ENCODE data around the gene RNASE4. TPM values are rescaled to one million over a fixed set of nuclear protein-coding genes. Genes with fewer than 3 reads are reported as not detected.
A peak's percentile ranks its signal among the peaks of the same experiment; 100 is the strongest.

RNASE4 gene
- total and polyA plus RNA-seq, 2 experiments from 2014 or later: 0.29 to 2.0 TPM

- H3K9me2 ChIP-seq (ENCODE audit: insufficient read depth): no peaks in the 10 kb centered on the region
- H3K36me3 ChIP-seq (ENCODE audit: insufficient read depth): no peaks in the 10 kb centered on the region
- Mint-ChIP-seq H3K9me3 (peaks cover 6% of the 10 kb centered on the region; the same call in 2 of the 3 replicates), H3K4me1 (peaks cover 26% of the 10 kb centered on the region), H3K27ac (no peak overlapping the region), H3K4me3 (no peak overlapping the region), H3K27me3 (ENCODE audit: insufficient read depth, low read depth, poor library complexity) (peaks cover 52% of the 10 kb centered on the region), H3K36me3 (ENCODE audit: low read depth) (no peaks in the 10 kb centered on the region; the same call in 2 of the 3 replicates)
- H3K4me1 ChIP-seq (ENCODE audit: insufficient read depth): peaks cover 15% of the 10 kb centered on the region; the same call in 1 of the 2 replicates
- H4K20me1 ChIP-seq (replicated peaks; ENCODE audit: insufficient read depth): no peaks in the 10 kb centered on the region
- no peak for DNase-seq (ENCODE audit: low spot score)
- H3F3A ChIP-seq (replicated peaks; ENCODE audit: low read depth): no peaks in the 10 kb centered on the region; the same call in 1 of the 2 replicates
- no peak overlapping the region for H3K27ac ChIP-seq (ENCODE audit: low read depth)
- peaks cover 39% of the 10 kb centered on the region for H3K27me3 ChIP-seq (ENCODE audit: insufficient read depth)
- no peak overlapping the region for H3K4me2 ChIP-seq
- no peak for ATAC-seq
- TF ChIP-seq POLR2AphosphoS5 (IDR thresholded peaks at IDR 0.05; ENCODE audit: low read depth): no peak
- no peak for TF ChIP-seq CTCF (conservative IDR thresholded peaks at IDR 0.05; ENCODE audit: low read depth in 2 of 2)
- TF ChIP-seq ZNF331 (CRISPR knock-in tag; IDR thresholded peaks at IDR 0.05; ENCODE audit: low read depth): no peak
- TF ChIP-seq CREB1 (CRISPR knock-in tag; IDR thresholded peaks at IDR 0.05; ENCODE audit: low read depth): no peak
- no peak for TF ChIP-seq JUNB (IDR thresholded peaks at IDR 0.05; ENCODE audit: unreplicated experiment)
- TF ChIP-seq EZH2 (IDR thresholded peaks at IDR 0.05; ENCODE audit: low read depth, unreplicated experiment): no peak
- no peak for TF ChIP-seq EZH2phosphoT487 (IDR thresholded peaks at IDR 0.05; ENCODE audit: unreplicated experiment)
- no peak for TF ChIP-seq NANOG (IDR thresholded peaks at IDR 0.05; ENCODE audit: borderline replicate concordance)
- TF ChIP-seq STAT1 (IDR thresholded peaks at IDR 0.05; ENCODE audit: unreplicated experiment): no peak
- TF ChIP-seq ETS1 (IDR thresholded peaks at IDR 0.05): no peak
- no peak for TF ChIP-seq ZNF114 (CRISPR knock-in tag; IDR thresholded peaks at IDR 0.05)
- no peak overlapping the region for H3K4me3 ChIP-seq
- H3K79me2 ChIP-seq (replicated peaks; ENCODE audit: insufficient read depth): no peaks in the 10 kb centered on the region
- H2AFZ ChIP-seq: no peak overlapping the region
Observed at GRCh38 chr14:20656274-20656673, 28.1 kb upstream of the RNASE4 start.

GRCh38 chr14:20657216-20658211 is 26.8 kb upstream of the RNASE4 start:
- Histone ChIP-seq H3K27ac (ENCODE audit: low read depth) (no peak overlapping the region), H3K79me2 (replicated peaks; ENCODE audit: insufficient read depth) (no peaks in the 10 kb centered on the region), H2AFZ (no peak overlapping the region), H3K4me2 (peak overlapping the region; percentile 71), H3F3A (replicated peaks; ENCODE audit: low read depth) (no peaks in the 10 kb centered on the region; the same call in 1 of the 2 replicates), H4K20me1 (replicated peaks; ENCODE audit: insufficient read depth) (no peaks in the 10 kb centered on the region), H3K36me3 (ENCODE audit: insufficient read depth) (no peaks in the 10 kb centered on the region), H3K27me3 (ENCODE audit: insufficient read depth) (peaks cover 39% of the 10 kb centered on the region), H3K9me2 (ENCODE audit: insufficient read depth) (no peaks in the 10 kb centered on the region), H3K4me1 (ENCODE audit: insufficient read depth) (peaks cover 15% of the 10 kb centered on the region; the same call in 1 of the 2 replicates), H3K4me3 (peak overlapping the region; percentile 46)
- Mint-ChIP-seq H3K27me3 (ENCODE audit: insufficient read depth, low read depth, poor library complexity) (peaks cover 54% of the 10 kb centered on the region), H3K4me3 (peak overlapping the region; percentile 80), H3K9me3 (peaks cover 6% of the 10 kb centered on the region; the same call in 2 of the 3 replicates), H3K36me3 (ENCODE audit: low read depth) (no peaks in the 10 kb centered on the region; the same call in 2 of the 3 replicates), H3K4me1 (peaks cover 30% of the 10 kb centered on the region), H3K27ac (no peak overlapping the region)
- DNase-seq (ENCODE audit: low spot score): peak; percentile 96
- peak; percentile 79 for ATAC-seq
- TF ChIP-seq CREB1 (CRISPR knock-in tag; IDR thresholded peaks at IDR 0.05; ENCODE audit: low read depth): 0 out of 2 replicates have a peak, but pooled peaks have one; percentile 19
- TF ChIP-seq NANOG (IDR thresholded peaks at IDR 0.05; ENCODE audit: borderline replicate concordance): no peak
- TF ChIP-seq REST (IDR thresholded peaks at IDR 0.05; ENCODE audit: unreplicated experiment): no peak
- no peak for TF ChIP-seq STAT1 (IDR thresholded peaks at IDR 0.05; ENCODE audit: unreplicated experiment)
- no peak for TF ChIP-seq ETS1 (IDR thresholded peaks at IDR 0.05)
